T-cell (primary cell): ENCODE measurements around the gene PRKN. TPM values are rescaled to one million over a fixed set of nuclear protein-coding genes. Genes with fewer than 3 reads are reported as not detected.
"Not testable (repeated sequence)": the region's sequence is repeated elsewhere in the genome, so short reads cannot be mapped to it uniquely, and the experiment has no call there.

Experiments
- ATAC-seq, 4 experiments: fragments of 200-7000 bp in 3 of 4; fragments of 150-1000 bp in 1 of 4; cut with Tn5 transposase; replicated peaks in 1 of 4; 1 replicate in 3 of 4; 2 replicates in 1 of 4; pipeline ENCODE4 v1.10.0; 2021; ENCODE audit warnings: moderate library complexity in 3 of 4, mild to moderate bottlenecking in 2 of 4, moderate number of reproducible peaks in 1 of 4
- CTCF ChIA-PET, 2 donors: fragments of 300-600 bp; sonication (Branson Sonifier 250); formaldehyde crosslinking; loops; one replicate each; lab custom pipeline; 2022; ENCODE audit warnings: antibody characterized with exemption in 2 of 2; lab: Charles Lee
- POLR2A ChIA-PET, 2 donors: fragments of 300-600 bp; sonication (Branson Sonifier 250); formaldehyde crosslinking; loops; one replicate each; lab custom pipeline; 2022; ENCODE audit warnings: antibody characterized with exemption in 2 of 2; lab: Charles Lee
- DNase-seq, 35 experiments: peaks; one replicate each; pipeline versions ENCODE4 v3.0.0 to v3.0.0-alpha.2; 2013 to 2023
- H3K27ac ChIP-seq: one replicate; pipeline ENCODE4 v1.5.1; 2013; ENCODE audit warnings: low read length
- H3K27me3 ChIP-seq, 2 experiments: replicated peaks in 1 of 2; 1 replicate in 1 of 2; 2 replicates in 1 of 2; pipeline versions ENCODE4 v1.6.1 to v1.7.0; 2013; ENCODE audit warnings: low read length in 1 of 2, mixed read lengths in 1 of 2; ENCODE audit not compliant: control insufficient read depth in 2 of 2, insufficient read depth in 2 of 2; ENCODE audit errors: extremely low read depth in 1 of 2
- H3K36me3 ChIP-seq, 2 donors: 1 replicate in 1 of 2; 2 replicates in 1 of 2; pipeline versions ENCODE4 v1.6.1 to v1.7.0; 2013; ENCODE audit warnings: low read length in 1 of 2; ENCODE audit not compliant: control insufficient read depth in 2 of 2, insufficient read depth in 1 of 2; ENCODE audit errors: extremely low read depth in 1 of 2
- H3K4me1 ChIP-seq, 2 experiments: 1 replicate in 1 of 2; 2 replicates in 1 of 2; pipeline versions ENCODE4 v1.6.1 to v1.7.0; 2013; ENCODE audit warnings: low read length in 2 of 2, mixed read lengths in 1 of 2; ENCODE audit not compliant: insufficient read depth in 2 of 2, control insufficient read depth in 1 of 2; ENCODE audit errors: extremely low read depth in 1 of 2
- H3K4me3 ChIP-seq, 2 donors: 1 replicate in 1 of 2; 2 replicates in 1 of 2; pipeline versions ENCODE4 v1.5.1 to v1.7.0; 2013; ENCODE audit warnings: mild to moderate bottlenecking in 2 of 2, low read length in 1 of 2, moderate library complexity in 1 of 2; ENCODE audit not compliant: control insufficient read depth in 1 of 2; ENCODE audit errors: extremely low read depth in 1 of 2
- H3K9me3 ChIP-seq: 2 replicates; pipeline ENCODE4 v1.7.0; 2013
- H3K27ac Mint-ChIP-seq, 2 donors: one replicate each; pipeline ENCODE4 v1.8.0; 2020 to 2021; ENCODE audit warnings: mild to moderate bottlenecking in 2 of 2, mixed read lengths in 2 of 2
- H3K27me3 Mint-ChIP-seq, 2 donors: one replicate each; pipeline ENCODE4 v1.8.0; 2021 to 2022; ENCODE audit warnings: mixed read lengths in 2 of 2
- H3K36me3 Mint-ChIP-seq: one replicate; pipeline ENCODE4 v1.8.0; 2021; ENCODE audit warnings: mixed read lengths
- H3K4me1 Mint-ChIP-seq, 3 donors: one replicate each; pipeline ENCODE4 v1.8.0; 2020 to 2022; ENCODE audit warnings: mixed read lengths in 3 of 3, mild to moderate bottlenecking in 1 of 3
- H3K4me3 Mint-ChIP-seq, 3 donors: one replicate each; pipeline ENCODE4 v1.8.0; 2020 to 2022; ENCODE audit warnings: mild to moderate bottlenecking in 3 of 3, mixed read lengths in 3 of 3, moderate library complexity in 3 of 3
- H3K9me3 Mint-ChIP-seq, 3 donors: one replicate each; pipeline ENCODE4 v1.8.0; 2020 to 2022; ENCODE audit warnings: mixed read lengths in 3 of 3
- WGBS: methylation state at CpG from one replicate; pipeline ENCODE4 v1.1.5; 2013; ENCODE audit warnings: missing lambda C conversion rate; ENCODE audit not compliant: insufficient coverage; 5-methylcytosine and 5-hydroxymethylcytosine counted together
- total RNA-seq, 35 experiments: library from RNA in 6 of 35; stranded (reverse) in 6 of 35; fragments of 120-200 nt in 1 of 35; gene quantifications; one replicate each; pipeline versions ENCODE4 v1.2.1 to v1.2.4 and lab custom pipeline; 2013 to 2026

The PRKN gene
- total RNA-seq, 5 donors from 2014 or later (not counting 1 experiment from before 2014, with no cell fraction given) = 3.4 to 7.7 (median 6.1) TPM

GRCh38 chr6:162532283-162533008 lies 195.1 kb downstream of the PRKN start:
- Mint-ChIP-seq H3K9me3 (peaks cover 0 to 3% (median 3%) of the 10 kb centered on the region in 3 donors), H3K36me3 (peaks cover 3% of the 10 kb centered on the region), H3K27ac (no peak overlapping the region), H3K27me3 (no peaks in the 10 kb centered on the region), H3K4me3 (no peak overlapping the region), H3K4me1 (no peaks in the 10 kb centered on the region)
- Histone ChIP-seq H3K27ac (no peak overlapping the region), H3K36me3 (no peaks in the 10 kb centered on the region), H3K4me1 (no peaks in the 10 kb centered on the region), H3K9me3 (no peaks in the 10 kb centered on the region), H3K27me3 (no peaks in the 10 kb centered on the region), H3K4me3 (no peak overlapping the region)
- ChIA-PET POLR2A (interaction anchor here in 1 of 2 donors (0.6 kb wide), 1 partner anchor 347 kb away, joined by 3 read pairs; no protein-coding TSS in a partner anchor), CTCF (no interaction called here)
- WGBS = 92% methylated on average over 1 of the region's 9 CpGs
- DNase-seq (no peak), ATAC-seq (no peak)

- not testable (repeated sequence) for H3K27ac Mint-ChIP-seq, H3K36me3 Mint-ChIP-seq, H3K4me1 Mint-ChIP-seq, ATAC-seq, H3K36me3 ChIP-seq, H3K4me3 Mint-ChIP-seq, DNase-seq, H3K4me1 ChIP-seq, H3K27ac ChIP-seq, H3K9me3 Mint-ChIP-seq, H3K27me3 ChIP-seq, H3K27me3 Mint-ChIP-seq, H3K9me3 ChIP-seq, H3K4me3 ChIP-seq
- CTCF ChIA-PET = interaction anchor here in 1 of 2 donors (0.7 kb wide), 1 partner anchor 419 kb away, joined by 3 read pairs; no protein-coding TSS in a partner anchor
- POLR2A ChIA-PET = interaction anchor here in 1 of 2 donors (0.6 kb wide), 1 partner anchor 348 kb away, joined by 3 read pairs; no protein-coding TSS in a partner anchor
- WGBS = 83% methylated on average over 1 of the region's 4 CpGs
These were observed 196.2 kb downstream of the PRKN start for GRCh38 chr6:162531391-162531790.

GRCh38 chr6:162528538-162528937 lies 199.0 kb downstream of the PRKN start:
- H3K9me3 ChIP-seq = no peaks in the 10 kb centered on the region
- no peak overlapping the region for H3K4me3 ChIP-seq
- H3K4me1 ChIP-seq = no peaks in the 10 kb centered on the region
- no peak overlapping the region for H3K27ac ChIP-seq
- ATAC-seq = no peak
- no peaks in the 10 kb centered on the region for H3K27me3 ChIP-seq
- WGBS = 67% methylated on average over 3 of the region's 6 CpGs
- Mint-ChIP-seq H3K9me3 (peaks cover 0 to 3% (median 0%) of the 10 kb centered on the region in 3 donors), H3K4me1 (no peaks in the 10 kb centered on the region), H3K4me3 (no peak overlapping the region), H3K36me3 (peaks cover 6% of the 10 kb centered on the region), H3K27ac (no peak overlapping the region), H3K27me3 (no peaks in the 10 kb centered on the region)
- no peaks in the 10 kb centered on the region for H3K36me3 ChIP-seq
- ChIA-PET POLR2A (no interaction called here), CTCF (no interaction called here)
- no peak for DNase-seq

- POLR2A ChIA-PET = no interaction called here
These were observed 200.6 kb downstream of the PRKN start for GRCh38 chr6:162526960-162527359.

GRCh38 chr6:162525181-162525580 lies 202.4 kb downstream of the PRKN start:
- ChIA-PET POLR2A (no interaction called here), CTCF (no interaction called here)
- Histone ChIP-seq H3K36me3 (no peaks in the 10 kb centered on the region), H3K4me3 (no peak overlapping the region), H3K4me1 (no peaks in the 10 kb centered on the region), H3K27ac (no peak overlapping the region), H3K9me3 (no peaks in the 10 kb centered on the region), H3K27me3 (no peaks in the 10 kb centered on the region)
- Mint-ChIP-seq H3K27me3 (no peaks in the 10 kb centered on the region), H3K27ac (no peak overlapping the region), H3K36me3 (peaks cover 7% of the 10 kb centered on the region), H3K9me3 (peaks cover 0 to 5% (median 0%) of the 10 kb centered on the region in 3 donors), H3K4me3 (no peak overlapping the region), H3K4me1 (no peaks in the 10 kb centered on the region)
- 70% methylated on average over 6 of the region's 6 CpGs for WGBS
- ATAC-seq (no peak), DNase-seq (no peak)

More at GRCh38 chr6:162526960-162527359, 200.6 kb downstream of the PRKN start:
- Histone ChIP-seq H3K4me3 (no peak overlapping the region), H3K27ac (no peak overlapping the region), H3K9me3 (no peaks in the 10 kb centered on the region), H3K27me3 (no peaks in the 10 kb centered on the region), H3K36me3 (no peaks in the 10 kb centered on the region), H3K4me1 (no peaks in the 10 kb centered on the region)
- DNase-seq = no peak
- Mint-ChIP-seq H3K4me3 (no peak overlapping the region), H3K9me3 (peaks cover 0 to 5% (median 3%) of the 10 kb centered on the region in 3 donors), H3K27me3 (no peaks in the 10 kb centered on the region), H3K36me3 (peaks cover 10% of the 10 kb centered on the region), H3K4me1 (no peaks in the 10 kb centered on the region), H3K27ac (no peak overlapping the region)
- no peak for ATAC-seq
- CTCF ChIA-PET = no interaction called here
- WGBS = 93% methylated on average over 3 of the region's 7 CpGs

- Histone ChIP-seq H3K9me3 (no peaks in the 10 kb centered on the region), H3K27me3 (no peaks in the 10 kb centered on the region), H3K4me1 (no peaks in the 10 kb centered on the region), H3K27ac (no peak overlapping the region), H3K36me3 (no peaks in the 10 kb centered on the region), H3K4me3 (no peak overlapping the region)
- Mint-ChIP-seq H3K36me3 (peaks cover 6% of the 10 kb centered on the region), H3K27ac (no peak overlapping the region), H3K4me3 (no peak overlapping the region), H3K9me3 (no peaks in the 10 kb centered on the region), H3K4me1 (no peaks in the 10 kb centered on the region), H3K27me3 (no peaks in the 10 kb centered on the region)
- POLR2A ChIA-PET = no interaction called here
- CTCF ChIA-PET = no interaction called here
- 43% methylated on average over 1 of the region's 4 CpGs for WGBS
- ATAC-seq = no peak
- DNase-seq = no peak
These were observed 214.8 kb downstream of the PRKN start for GRCh38 chr6:162512744-162513143.
